Astrocyte of the spinal cord (primary cell): ENCODE results near the gene MPP4.

ENCODE experiments used
- DNase-seq: peaks from one replicate; pipeline ENCODE4 v3.0.0; 2011; ENCODE audit warnings: low read depth, low spot score
- H3K4me3 ChIP-seq: 2 replicates; pipeline ENCODE4 v1.5.1; 2011; ENCODE audit warnings: low read depth, mild to moderate bottlenecking, low read length, moderate library complexity
- in situ Hi-C: cut with HindIII; loops from 2 replicates; pipeline ENCODE4 v1.10.0; 2017; ENCODE audit warnings: low sequenced_read_pairs
- TF ChIP-seq, protein P1 (sequence below): IDR thresholded peaks from 2 replicates; pipeline ENCODE4 v1.5.1; 2012; ENCODE audit warnings: low read depth, mild to moderate bottlenecking, low read length, inconsistent platforms

MPP4 gene

DNA sequence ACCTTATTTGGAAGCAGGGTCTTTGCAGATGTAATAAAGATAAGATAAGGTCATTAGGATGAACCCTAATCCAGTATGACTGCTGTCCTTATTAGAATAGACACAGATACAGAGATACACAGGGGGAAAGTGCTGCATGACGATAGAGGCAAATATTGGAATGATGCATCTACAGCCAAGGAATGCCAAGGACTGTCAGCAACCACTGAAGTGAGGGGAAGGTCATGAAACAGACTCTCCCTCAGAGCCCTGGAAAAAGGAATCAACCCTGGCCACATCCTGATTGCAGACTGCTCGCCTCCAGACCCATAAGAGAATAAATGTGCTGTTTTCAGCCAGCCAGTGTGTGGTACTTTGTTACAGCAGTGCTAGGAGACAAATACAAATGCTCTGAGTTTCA is 69.9 kb downstream of the MPP4 start:
- in situ Hi-C loops, result no loop called here
- no peak overlapping the region for H3K4me3 ChIP-seq
- peak; percentile 8 for DNase-seq
- TF ChIP-seq, protein P1, sequence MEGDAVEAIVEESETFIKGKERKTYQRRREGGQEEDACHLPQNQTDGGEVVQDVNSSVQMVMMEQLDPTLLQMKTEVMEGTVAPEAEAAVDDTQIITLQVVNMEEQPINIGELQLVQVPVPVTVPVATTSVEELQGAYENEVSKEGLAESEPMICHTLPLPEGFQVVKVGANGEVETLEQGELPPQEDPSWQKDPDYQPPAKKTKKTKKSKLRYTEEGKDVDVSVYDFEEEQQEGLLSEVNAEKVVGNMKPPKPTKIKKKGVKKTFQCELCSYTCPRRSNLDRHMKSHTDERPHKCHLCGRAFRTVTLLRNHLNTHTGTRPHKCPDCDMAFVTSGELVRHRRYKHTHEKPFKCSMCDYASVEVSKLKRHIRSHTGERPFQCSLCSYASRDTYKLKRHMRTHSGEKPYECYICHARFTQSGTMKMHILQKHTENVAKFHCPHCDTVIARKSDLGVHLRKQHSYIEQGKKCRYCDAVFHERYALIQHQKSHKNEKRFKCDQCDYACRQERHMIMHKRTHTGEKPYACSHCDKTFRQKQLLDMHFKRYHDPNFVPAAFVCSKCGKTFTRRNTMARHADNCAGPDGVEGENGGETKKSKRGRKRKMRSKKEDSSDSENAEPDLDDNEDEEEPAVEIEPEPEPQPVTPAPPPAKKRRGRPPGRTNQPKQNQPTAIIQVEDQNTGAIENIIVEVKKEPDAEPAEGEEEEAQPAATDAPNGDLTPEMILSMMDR, result no peak

DNA sequence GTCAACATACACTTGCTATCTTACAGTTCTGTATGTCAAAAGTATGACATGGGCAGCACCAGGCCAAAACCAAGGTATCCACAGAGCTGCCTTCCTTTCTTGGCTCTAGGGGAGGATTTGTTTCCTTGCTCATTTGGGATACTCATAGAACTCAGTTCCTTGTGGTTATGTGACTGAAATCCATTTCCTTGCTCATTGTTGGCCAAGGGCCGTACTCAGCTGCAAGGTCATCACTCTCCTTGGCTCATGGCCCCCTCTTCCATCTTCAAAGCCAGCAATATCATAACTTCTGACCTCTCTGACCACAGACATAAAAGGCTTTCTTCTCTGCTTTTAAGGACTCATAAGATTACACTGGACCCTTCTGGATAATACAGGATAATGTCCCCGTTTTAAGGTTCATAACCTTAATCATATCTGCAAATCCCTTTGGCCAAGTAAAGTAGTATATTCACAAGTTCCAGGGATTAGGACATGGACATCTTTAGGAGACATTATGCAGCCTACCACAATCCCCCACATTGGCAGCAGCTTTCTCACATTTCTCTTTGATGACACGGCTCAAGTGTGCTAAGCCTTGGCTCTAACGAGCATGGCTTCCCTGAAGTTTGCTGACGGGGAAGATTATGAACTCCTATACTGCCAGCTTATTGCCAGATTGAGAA is 76.0 kb downstream of the MPP4 start:
- DNase-seq, result peak; percentile 35
- TF ChIP-seq, protein P1, result no peak
- no peak overlapping the region for H3K4me3 ChIP-seq
- in situ Hi-C loops, result no loop called here

DNA sequence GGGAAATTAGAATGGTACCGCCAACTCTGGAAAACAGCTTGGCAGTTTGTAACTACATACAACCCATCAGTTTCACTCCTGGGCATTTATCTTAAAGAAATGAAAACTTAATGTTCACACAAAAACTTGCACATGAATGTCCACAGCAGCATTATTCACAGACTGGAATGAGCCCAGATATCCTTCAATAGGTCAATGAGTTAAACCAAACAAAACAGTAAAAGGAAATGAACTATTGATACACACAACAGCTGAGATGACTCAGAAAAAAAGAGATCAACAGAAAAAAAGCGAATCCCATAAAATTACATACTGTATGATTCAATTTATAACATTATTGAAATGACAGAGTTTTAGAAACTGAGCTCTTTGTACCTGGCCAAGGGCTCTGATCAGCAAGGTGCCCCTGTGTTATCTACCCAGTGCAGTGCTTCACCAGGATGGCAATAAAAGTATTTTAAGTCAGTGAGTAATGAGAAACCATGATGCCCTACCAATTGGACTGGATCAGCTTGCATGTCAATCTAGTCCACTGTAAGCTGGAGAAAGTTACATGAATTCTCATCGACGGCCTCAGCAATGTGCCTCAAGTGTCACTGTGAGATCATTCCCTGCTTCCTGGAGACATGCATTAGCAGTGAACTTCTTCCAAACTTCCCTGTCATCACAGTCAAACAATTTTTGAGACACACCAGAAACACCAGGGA is 77.0 kb downstream of the MPP4 start:
- no peak overlapping the region for H3K4me3 ChIP-seq
- in situ Hi-C loops, result no loop called here
- DNase-seq, result peak; percentile 39
- TF ChIP-seq, protein P1, result no peak

DNA sequence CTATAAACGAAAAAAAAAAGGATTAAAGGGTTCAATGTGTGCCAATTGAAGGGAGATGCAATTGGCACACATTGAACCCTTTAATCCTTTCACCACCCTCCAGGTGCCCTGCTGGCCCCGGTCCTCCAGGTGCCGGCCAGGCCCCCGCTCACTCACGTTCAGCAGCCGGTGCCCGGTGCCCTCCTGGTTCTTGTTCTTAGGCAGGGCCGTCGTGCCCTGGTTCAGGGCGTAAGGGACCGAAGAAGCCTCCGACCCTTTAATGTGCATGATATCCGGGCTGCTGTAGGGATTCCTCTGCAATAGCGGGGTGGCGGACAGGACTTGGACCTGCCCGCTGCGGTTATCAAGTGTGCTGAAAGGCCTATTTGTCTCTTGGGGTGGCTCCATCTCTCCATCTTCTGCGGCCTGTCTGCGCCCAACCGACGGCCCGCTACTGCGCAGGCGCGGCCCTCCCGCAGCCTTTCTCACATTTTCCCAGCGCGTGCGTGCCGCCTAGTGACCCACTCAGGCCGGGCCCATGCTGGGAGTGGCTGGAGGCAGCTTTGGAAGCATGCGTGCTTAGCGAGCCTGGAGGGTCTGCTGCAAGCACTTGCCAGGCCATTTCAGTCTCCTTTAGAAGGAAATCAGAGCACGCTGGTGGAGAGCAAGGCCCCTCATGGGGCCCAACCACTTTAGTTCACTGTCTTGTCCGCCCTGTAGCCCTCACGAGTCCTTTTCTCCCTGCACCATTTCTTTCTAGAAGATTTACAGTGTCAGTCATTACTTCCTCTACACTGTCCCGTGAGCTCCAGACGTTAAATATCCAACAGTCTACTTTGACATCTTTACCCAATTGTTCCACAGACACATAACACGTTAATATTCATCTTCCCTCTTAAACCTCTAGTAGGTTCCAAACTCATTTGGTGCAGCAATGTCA is 79.4 kb downstream of the MPP4 start:
- peak overlapping the region; percentile 17 for H3K4me3 ChIP-seq
- TF ChIP-seq, protein P1, result peak; percentile 52
- in situ Hi-C loops, result no loop called here
- DNase-seq, result peak; percentile 76

DNA sequence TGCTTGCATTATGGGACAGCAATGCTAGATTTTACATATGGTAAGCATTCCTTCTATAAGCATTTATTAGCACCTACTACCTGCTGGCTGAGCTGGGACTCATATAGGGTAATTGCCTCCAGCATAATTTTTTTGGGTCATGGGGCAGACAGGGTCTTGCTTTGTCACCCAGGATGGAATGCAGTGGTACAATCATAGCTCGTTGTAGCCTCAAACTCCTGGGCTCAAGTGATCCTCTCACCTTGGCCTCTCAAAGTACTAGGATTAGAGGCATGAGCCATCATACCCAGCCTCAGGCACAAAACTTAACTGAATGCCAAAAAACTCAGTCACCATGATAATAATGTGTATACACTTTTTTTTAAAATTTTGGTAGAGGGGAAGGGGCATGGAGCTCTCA is 90.4 kb downstream of the MPP4 start:
- TF ChIP-seq, protein P1, result no peak

DNA sequence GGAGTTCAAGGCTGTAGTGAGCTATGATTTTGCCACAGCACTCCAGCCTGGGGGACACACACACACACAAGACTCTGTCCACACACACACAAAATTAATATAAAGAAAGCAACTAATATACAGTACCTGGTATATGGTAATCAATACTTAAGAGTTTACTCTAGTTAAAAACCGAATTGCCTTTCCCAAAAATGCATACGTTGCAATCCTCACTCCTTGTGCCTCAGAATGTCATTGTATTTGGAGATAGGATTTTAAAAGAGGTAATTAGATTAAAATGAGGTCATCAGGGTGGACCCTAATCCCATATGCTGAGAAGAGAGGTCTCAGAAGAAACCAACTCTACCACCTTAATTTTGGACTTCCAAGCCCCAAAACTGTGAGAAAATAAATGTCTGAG is 90.9 kb downstream of the MPP4 start:
- H3K4me3 ChIP-seq, result no peak overlapping the region
- in situ Hi-C loops, result no loop called here
- TF ChIP-seq, protein P1, result no peak
- no peak for DNase-seq

More for the DNA sequence above, 90.4 kb downstream of the MPP4 start:
- H3K4me3 ChIP-seq, result no peak overlapping the region
- no peak for DNase-seq
- in situ Hi-C loops, result no loop called here
